Mucosa of stomach (tissue), 1 donor: Measurements from ENCODE around the gene FHIT.

Experiments
- H3K27me3 ChIP-seq: one replicate; pipeline ENCODE4 v1.7.0; 2013; ENCODE audit warnings: mild to moderate bottlenecking, low read length; ENCODE audit not compliant: control insufficient read depth, insufficient read depth
- H3K36me3 ChIP-seq: one replicate; pipeline ENCODE4 v1.7.0; 2013; ENCODE audit warnings: low read length; ENCODE audit not compliant: control insufficient read depth, insufficient read depth
- H3K4me1 ChIP-seq: one replicate; pipeline ENCODE4 v1.7.0; 2013; ENCODE audit warnings: mild to moderate bottlenecking, low read length; ENCODE audit not compliant: control insufficient read depth, insufficient read depth
- H3K4me3 ChIP-seq: one replicate; pipeline ENCODE4 v1.7.0; 2013; ENCODE audit warnings: low read length
- H3K9ac ChIP-seq: one replicate; pipeline ENCODE4 v1.7.0; 2013; ENCODE audit warnings: mild to moderate bottlenecking, low read length, moderate library complexity
- H3K9me3 ChIP-seq: one replicate; pipeline ENCODE4 v1.7.0; 2013; ENCODE audit warnings: mild to moderate bottlenecking, low read length, moderate library complexity; ENCODE audit not compliant: control insufficient read depth
- donor health status: Pancreatic carcinoma.

The FHIT gene

GRCh38 chr3:60957541-60957940, 293.7 kb downstream of the FHIT start:
- H3K9ac ChIP-seq: no peak overlapping the region
- no peaks in the 10 kb centered on the region for H3K27me3 ChIP-seq
- no peaks in the 10 kb centered on the region for H3K9me3 ChIP-seq
- no peak overlapping the region for H3K4me3 ChIP-seq
- H3K36me3 ChIP-seq: no peaks in the 10 kb centered on the region
- no peaks in the 10 kb centered on the region for H3K4me1 ChIP-seq

- no peaks in the 10 kb centered on the region for H3K9me3 ChIP-seq
- H3K36me3 ChIP-seq: no peaks in the 10 kb centered on the region
- H3K4me1 ChIP-seq: no peaks in the 10 kb centered on the region
- H3K9ac ChIP-seq: no peak overlapping the region
- H3K27me3 ChIP-seq: no peaks in the 10 kb centered on the region
- no peak overlapping the region for H3K4me3 ChIP-seq
Measured at GRCh38 chr3:60956729-60957128, 294.5 kb downstream of the FHIT start.

- no peaks in the 10 kb centered on the region for H3K4me1 ChIP-seq
- H3K27me3 ChIP-seq: no peaks in the 10 kb centered on the region
- H3K4me3 ChIP-seq: no peak overlapping the region
- H3K9me3 ChIP-seq: no peaks in the 10 kb centered on the region
- H3K9ac ChIP-seq: no peak overlapping the region
- no peaks in the 10 kb centered on the region for H3K36me3 ChIP-seq
Measured at GRCh38 chr3:60955034-60955433, 296.2 kb downstream of the FHIT start.

GRCh38 chr3:60954048-60954447, 297.2 kb downstream of the FHIT start:
- H3K36me3 ChIP-seq: no peaks in the 10 kb centered on the region
- no peaks in the 10 kb centered on the region for H3K9me3 ChIP-seq
- H3K4me3 ChIP-seq: no peak overlapping the region
- no peak overlapping the region for H3K9ac ChIP-seq
- H3K27me3 ChIP-seq: no peaks in the 10 kb centered on the region
- no peaks in the 10 kb centered on the region for H3K4me1 ChIP-seq

- H3K27me3 ChIP-seq: no peaks in the 10 kb centered on the region
- H3K9me3 ChIP-seq: no peaks in the 10 kb centered on the region
- H3K4me3 ChIP-seq: no peak overlapping the region
- no peaks in the 10 kb centered on the region for H3K4me1 ChIP-seq
- no peak overlapping the region for H3K9ac ChIP-seq
- H3K36me3 ChIP-seq: no peaks in the 10 kb centered on the region
Measured at GRCh38 chr3:60953351-60953750, 297.9 kb downstream of the FHIT start.

- no peak overlapping the region for H3K4me3 ChIP-seq
- H3K9me3 ChIP-seq: no peaks in the 10 kb centered on the region
- H3K4me1 ChIP-seq: no peaks in the 10 kb centered on the region
- no peaks in the 10 kb centered on the region for H3K36me3 ChIP-seq
- H3K27me3 ChIP-seq: no peaks in the 10 kb centered on the region
- no peak overlapping the region for H3K9ac ChIP-seq
Measured at GRCh38 chr3:60952055-60952454, 299.2 kb downstream of the FHIT start.

GRCh38 chr3:60949146-60949545, 302.1 kb downstream of the FHIT start:
- H3K9me3 ChIP-seq: no peaks in the 10 kb centered on the region
- no peaks in the 10 kb centered on the region for H3K27me3 ChIP-seq
- no peak overlapping the region for H3K4me3 ChIP-seq
- no peaks in the 10 kb centered on the region for H3K4me1 ChIP-seq
- no peak overlapping the region for H3K9ac ChIP-seq
- no peaks in the 10 kb centered on the region for H3K36me3 ChIP-seq

GRCh38 chr3:60948488-60948887, 302.8 kb downstream of the FHIT start:
- H3K9ac ChIP-seq: no peak overlapping the region
- H3K27me3 ChIP-seq: no peaks in the 10 kb centered on the region
- no peak overlapping the region for H3K4me3 ChIP-seq
- H3K4me1 ChIP-seq: no peaks in the 10 kb centered on the region
- no peaks in the 10 kb centered on the region for H3K9me3 ChIP-seq
- no peaks in the 10 kb centered on the region for H3K36me3 ChIP-seq

- no peak overlapping the region for H3K4me3 ChIP-seq
- H3K9ac ChIP-seq: no peak overlapping the region
Measured at GRCh38 chr3:60935709-60936108, 315.5 kb downstream of the FHIT start.

GRCh38 chr3:60933824-60934223, 317.4 kb downstream of the FHIT start:
- no peak overlapping the region for H3K4me3 ChIP-seq
- H3K9ac ChIP-seq: no peak overlapping the region
- no peaks in the 10 kb centered on the region for H3K9me3 ChIP-seq
- H3K4me1 ChIP-seq: no peaks in the 10 kb centered on the region
- H3K27me3 ChIP-seq: no peaks in the 10 kb centered on the region
- H3K36me3 ChIP-seq: no peaks in the 10 kb centered on the region

More at GRCh38 chr3:60935709-60936108, 315.5 kb downstream of the FHIT start:
- Histone ChIP-seq H3K36me3 (no peaks in the 10 kb centered on the region), H3K9me3 (no peaks in the 10 kb centered on the region), H3K27me3 (no peaks in the 10 kb centered on the region), H3K4me1 (no peaks in the 10 kb centered on the region)

GRCh38 chr3:60932643-60933042, 318.6 kb downstream of the FHIT start:
- Histone ChIP-seq H3K9me3 (no peaks in the 10 kb centered on the region), H3K9ac (no peak overlapping the region), H3K4me1 (no peaks in the 10 kb centered on the region), H3K27me3 (no peaks in the 10 kb centered on the region), H3K36me3 (no peaks in the 10 kb centered on the region), H3K4me3 (no peak overlapping the region)

GRCh38 chr3:60932170-60932569, 319.1 kb downstream of the FHIT start:
- Histone ChIP-seq H3K9ac (no peak overlapping the region), H3K4me1 (no peaks in the 10 kb centered on the region), H3K27me3 (no peaks in the 10 kb centered on the region), H3K9me3 (no peaks in the 10 kb centered on the region), H3K4me3 (no peak overlapping the region), H3K36me3 (no peaks in the 10 kb centered on the region)

GRCh38 chr3:60931452-60931851, 319.8 kb downstream of the FHIT start:
- no peaks in the 10 kb centered on the region for H3K36me3 ChIP-seq
- no peaks in the 10 kb centered on the region for H3K9me3 ChIP-seq
- H3K4me1 ChIP-seq: no peaks in the 10 kb centered on the region
- H3K9ac ChIP-seq: no peak overlapping the region
- H3K27me3 ChIP-seq: no peaks in the 10 kb centered on the region
- no peak overlapping the region for H3K4me3 ChIP-seq
